Neutrophil (primary cell): Measurements from ENCODE around the gene MMP2.

Experiments
- H3K27ac ChIP-seq: fragments of 200-600 bp; sonication (generic); 2 replicates; pipeline ENCODE4 v1.5.1; 2016; ENCODE audit warnings: mild to moderate bottlenecking, moderate library complexity
- H3K27me3 ChIP-seq: fragments of 200-600 bp; sonication (generic); 2 replicates; pipeline ENCODE4 v1.6.0; 2016; ENCODE audit warnings: mild to moderate bottlenecking
- H3K36me3 ChIP-seq: fragments of 200-600 bp; sonication (generic); 2 replicates; pipeline ENCODE4 v1.5.1; 2017
- H3K4me1 ChIP-seq, 2 experiments: fragments of 200-600 bp in 1 of 2; sonication (generic) in 1 of 2; 1 replicate in 1 of 2; 2 replicates in 1 of 2; pipeline versions ENCODE4 v1.5.1 to v1.6.1; 2013 to 2016; ENCODE audit warnings: low read depth in 1 of 2, low read length in 1 of 2, mild to moderate bottlenecking in 1 of 2, moderate library complexity in 1 of 2; ENCODE audit not compliant: control insufficient read depth in 1 of 2, insufficient read depth in 1 of 2
- H3K4me3 ChIP-seq, 2 experiments: fragments of 200-600 bp in 1 of 2; sonication (generic) in 1 of 2; 1 replicate in 1 of 2; 2 replicates in 1 of 2; pipeline ENCODE4 v1.5.1; 2013 to 2016; ENCODE audit warnings: low read depth in 1 of 2, low read length in 1 of 2, mild to moderate bottlenecking in 1 of 2, moderate library complexity in 1 of 2
- H3K9me3 ChIP-seq: fragments of 200-600 bp; sonication (generic); 2 replicates; pipeline ENCODE4 v1.5.1; 2016
- TF ChIP-seq, protein P1 (sequence below): fragments of 200-600 bp; sonication (generic); IDR thresholded peaks from 2 replicates; pipeline ENCODE4 v1.5.1; 2016; ENCODE audit warnings: antibody characterized with exemption

Gene MMP2

GRCh38 chr16:55447231-55447630 is 31.8 kb upstream of the MMP2 start:
- no peaks in the 10 kb centered on the region for H3K36me3 ChIP-seq
- TF ChIP-seq, protein P1, sequence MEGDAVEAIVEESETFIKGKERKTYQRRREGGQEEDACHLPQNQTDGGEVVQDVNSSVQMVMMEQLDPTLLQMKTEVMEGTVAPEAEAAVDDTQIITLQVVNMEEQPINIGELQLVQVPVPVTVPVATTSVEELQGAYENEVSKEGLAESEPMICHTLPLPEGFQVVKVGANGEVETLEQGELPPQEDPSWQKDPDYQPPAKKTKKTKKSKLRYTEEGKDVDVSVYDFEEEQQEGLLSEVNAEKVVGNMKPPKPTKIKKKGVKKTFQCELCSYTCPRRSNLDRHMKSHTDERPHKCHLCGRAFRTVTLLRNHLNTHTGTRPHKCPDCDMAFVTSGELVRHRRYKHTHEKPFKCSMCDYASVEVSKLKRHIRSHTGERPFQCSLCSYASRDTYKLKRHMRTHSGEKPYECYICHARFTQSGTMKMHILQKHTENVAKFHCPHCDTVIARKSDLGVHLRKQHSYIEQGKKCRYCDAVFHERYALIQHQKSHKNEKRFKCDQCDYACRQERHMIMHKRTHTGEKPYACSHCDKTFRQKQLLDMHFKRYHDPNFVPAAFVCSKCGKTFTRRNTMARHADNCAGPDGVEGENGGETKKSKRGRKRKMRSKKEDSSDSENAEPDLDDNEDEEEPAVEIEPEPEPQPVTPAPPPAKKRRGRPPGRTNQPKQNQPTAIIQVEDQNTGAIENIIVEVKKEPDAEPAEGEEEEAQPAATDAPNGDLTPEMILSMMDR = no peak
- H3K4me3 ChIP-seq = no peak overlapping the region
- H3K4me1 ChIP-seq = peaks cover 8 to 13% of the 10 kb centered on the region in 2 experiments
- H3K27me3 ChIP-seq = no peaks in the 10 kb centered on the region
- H3K9me3 ChIP-seq = no peaks in the 10 kb centered on the region
- H3K27ac ChIP-seq = no peak overlapping the region

GRCh38 chr16:55452996-55453395 is 26.0 kb upstream of the MMP2 start:
- Histone ChIP-seq H3K27me3 (no peaks in the 10 kb centered on the region), H3K9me3 (no peaks in the 10 kb centered on the region), H3K36me3 (no peaks in the 10 kb centered on the region), H3K27ac (no peak overlapping the region), H3K4me3 (no peak overlapping the region), H3K4me1 (no peaks in the 10 kb centered on the region)
- TF ChIP-seq, protein P1 = no peak

GRCh38 chr16:55453909-55454308 is 25.1 kb upstream of the MMP2 start:
- Histone ChIP-seq H3K9me3 (no peaks in the 10 kb centered on the region), H3K36me3 (no peaks in the 10 kb centered on the region), H3K27ac (no peak overlapping the region), H3K27me3 (no peaks in the 10 kb centered on the region), H3K4me1 (no peaks in the 10 kb centered on the region), H3K4me3 (no peak overlapping the region)
- TF ChIP-seq, protein P1 = no peak

DNA sequence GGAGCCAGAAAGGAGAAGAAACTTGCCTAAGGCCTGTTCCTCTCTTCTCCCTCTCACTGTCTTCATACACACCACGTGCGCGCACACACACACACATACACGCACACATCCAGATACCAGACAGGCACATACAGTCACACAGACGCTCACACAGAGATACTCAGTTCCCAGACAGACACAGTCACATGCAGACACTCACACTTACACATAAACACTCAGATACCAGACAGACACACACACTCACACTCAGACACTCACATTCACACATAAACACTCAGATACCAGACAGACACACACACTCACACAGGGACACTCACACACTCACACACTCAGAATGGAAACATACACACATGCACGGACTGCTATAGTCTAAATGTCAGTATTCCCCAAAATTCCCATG is 24.1 kb upstream of the MMP2 start:
- Histone ChIP-seq H3K9me3 (no peaks in the 10 kb centered on the region), H3K4me1 (no peaks in the 10 kb centered on the region), H3K36me3 (no peaks in the 10 kb centered on the region), H3K27ac (no peak overlapping the region), H3K4me3 (no peak overlapping the region), H3K27me3 (no peaks in the 10 kb centered on the region)
- TF ChIP-seq, protein P1 = no peak

DNA sequence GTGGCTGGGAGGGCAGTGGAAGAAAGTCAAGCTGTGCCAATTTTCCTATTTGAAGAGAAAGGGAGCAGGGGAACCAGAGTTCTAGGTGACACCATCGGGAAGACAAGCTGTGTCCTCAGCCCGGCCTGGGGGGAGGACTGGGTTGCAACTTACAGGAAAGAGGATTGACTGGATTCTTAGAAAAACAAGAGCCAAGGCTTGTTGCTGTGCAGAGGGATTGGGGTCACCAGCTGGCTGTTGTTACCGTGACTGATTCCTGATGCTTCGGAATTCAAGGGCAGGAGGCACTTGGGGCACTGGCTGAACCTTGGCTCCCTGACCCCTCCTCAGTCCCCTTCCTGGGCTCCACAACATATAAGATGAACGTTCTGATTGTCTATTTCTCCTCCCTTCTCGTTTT is 16.8 kb upstream of the MMP2 start:
- H3K9me3 ChIP-seq = no peaks in the 10 kb centered on the region
- peaks cover 0 to 4% of the 10 kb centered on the region in 2 experiments for H3K4me1 ChIP-seq
- no peak overlapping the region for H3K4me3 ChIP-seq
- no peak overlapping the region for H3K27ac ChIP-seq
- H3K27me3 ChIP-seq = no peaks in the 10 kb centered on the region
- TF ChIP-seq, protein P1 = no peak
- no peaks in the 10 kb centered on the region for H3K36me3 ChIP-seq

DNA sequence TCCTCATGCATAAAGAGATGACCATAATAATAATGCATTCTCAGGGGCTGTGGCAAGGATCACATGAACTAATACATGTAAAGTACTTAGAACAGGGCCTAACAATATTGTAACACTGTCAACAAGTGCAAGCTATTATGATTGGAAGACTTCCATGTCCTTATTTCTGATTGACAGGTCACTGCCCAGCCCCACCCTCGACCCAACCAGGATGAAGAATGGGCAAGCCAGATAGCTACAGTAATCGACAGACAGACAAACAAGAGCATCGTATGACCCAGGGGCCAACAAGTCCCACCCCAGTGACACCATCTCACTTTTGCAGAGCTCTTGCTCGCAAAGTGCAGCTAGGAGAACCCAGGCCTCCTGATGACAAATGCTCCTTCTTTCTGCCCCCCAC is 14.6 kb upstream of the MMP2 start:
- no peak overlapping the region for H3K4me3 ChIP-seq
- TF ChIP-seq, protein P1 = no peak
- H3K27ac ChIP-seq = no peak overlapping the region
- peaks cover 0 to 4% of the 10 kb centered on the region in 2 experiments for H3K4me1 ChIP-seq
- H3K9me3 ChIP-seq = no peaks in the 10 kb centered on the region
- no peaks in the 10 kb centered on the region for H3K27me3 ChIP-seq
- no peaks in the 10 kb centered on the region for H3K36me3 ChIP-seq
